DOHH2 (cell line): ENCODE data around the gene SUPT20HL1.

Source experiments
- H3F3A ChIP-seq: fragments of 200-600 bp; sonication (generic), shearing (Covaris generic); 2 replicates; pipeline ENCODE4 v1.6.0; 2016; ENCODE audit warnings: antibody characterized with exemption, mild to moderate bottlenecking; ENCODE audit not compliant: control insufficient read depth, insufficient read depth
- H3K27ac ChIP-seq: fragments of 200-600 bp; sonication (generic); 2 replicates; pipeline ENCODE4 v1.5.1; 2014; ENCODE audit warnings: low read depth, mild to moderate bottlenecking, low read length, moderate library complexity
- H3K27me3 ChIP-seq: fragments of 200-600 bp; sonication (generic); 2 replicates; pipeline ENCODE4 v1.6.1; 2014; ENCODE audit warnings: mild to moderate bottlenecking, low read length, mixed read lengths; ENCODE audit not compliant: control insufficient read depth
- H3K36me3 ChIP-seq: fragments of 200-600 bp; sonication (generic); 2 replicates; pipeline ENCODE4 v1.6.1; 2014; ENCODE audit warnings: mild to moderate bottlenecking, low read length, moderate library complexity, mixed read lengths; ENCODE audit not compliant: control insufficient read depth
- H3K4me1 ChIP-seq: fragments of 200-600 bp; sonication (generic); 2 replicates; pipeline ENCODE4 v1.6.1; 2014; ENCODE audit warnings: mild to moderate bottlenecking, low read length, mixed read lengths; ENCODE audit not compliant: control insufficient read depth
- H3K4me2 ChIP-seq: fragments of 200-600 bp; sonication (generic); 2 replicates; pipeline ENCODE4 v1.6.0; 2014; ENCODE audit warnings: mild to moderate bottlenecking, low read length, moderate library complexity
- H3K4me3 ChIP-seq: fragments of 200-600 bp; sonication (generic); 2 replicates; pipeline ENCODE4 v1.5.1; 2014; ENCODE audit warnings: mild to moderate bottlenecking, low read length, mixed read lengths
- H3K79me2 ChIP-seq: fragments of 200-600 bp; sonication (generic); 2 replicates; pipeline ENCODE4 v1.6.1; 2014; ENCODE audit warnings: mild to moderate bottlenecking, low read length, mixed read lengths; ENCODE audit not compliant: control insufficient read depth
- H3K9me2 ChIP-seq: fragments of 200-600 bp; sonication (generic); replicated peaks from 2 replicates; pipeline ENCODE4 v1.6.1; 2014; ENCODE audit warnings: mild to moderate bottlenecking, low read length, mixed read lengths; ENCODE audit not compliant: control insufficient read depth
- H3K9me3 ChIP-seq: fragments of 200-600 bp; sonication (generic); 2 replicates; pipeline ENCODE4 v1.6.1; 2014; ENCODE audit warnings: antibody characterized with exemption, low read length, mixed read lengths; ENCODE audit not compliant: control insufficient read depth, insufficient read depth
- H4K20me1 ChIP-seq: fragments of 200-600 bp; sonication (generic); 2 replicates; pipeline ENCODE4 v1.6.0; 2014; ENCODE audit warnings: low read depth, mild to moderate bottlenecking, antibody characterized with exemption, low read length, moderate library complexity; ENCODE audit not compliant: control insufficient read depth, insufficient read depth
- CTCF ChIP-seq: fragments of 200-600 bp; sonication (generic); IDR thresholded peaks from one replicate; pipeline ENCODE4 v1.5.1; 2014; ENCODE audit warnings: antibody characterized with exemption, mild to moderate bottlenecking, low read depth, low read length; ENCODE audit not compliant: poor library complexity, severe bottlenecking
- EZH2phosphoT487 ChIP-seq: fragments of 200-600 bp; sonication (generic); IDR thresholded peaks from 2 replicates; pipeline ENCODE4 v1.6.1; 2017; ENCODE audit warnings: borderline replicate concordance, mild to moderate bottlenecking, antibody characterized with exemption, low read length, moderate library complexity, mixed read lengths

Gene SUPT20HL1

GRCh38 chrX:24341795-24342194 is 18.6 kb upstream of the SUPT20HL1 start:
- Histone ChIP-seq H3K4me1 (peaks cover 5% of the 10 kb centered on the region; the same call in 1 of the 2 replicates), H3K4me2 (no peak overlapping the region), H3K27ac (no peak overlapping the region), H3K36me3 (no peaks in the 10 kb centered on the region), H3K4me3 (no peak overlapping the region), H3K9me2 (no peaks in the 10 kb centered on the region), H3K9me3 (no peaks in the 10 kb centered on the region), H3F3A (no peaks in the 10 kb centered on the region), H4K20me1 (no peaks in the 10 kb centered on the region), H3K27me3 (peaks cover 4% of the 10 kb centered on the region; the same call in 1 of the 2 replicates), H3K79me2 (no peaks in the 10 kb centered on the region)
- TF ChIP-seq EZH2phosphoT487 (no peak), CTCF (no peak)

- Histone ChIP-seq H3K4me1 (peaks cover 5% of the 10 kb centered on the region; the same call in 1 of the 2 replicates), H3K27me3 (peaks cover 4% of the 10 kb centered on the region; the same call in 1 of the 2 replicates), H4K20me1 (no peaks in the 10 kb centered on the region), H3K4me2 (peak overlapping the region; percentile 4; the same call in 1 of the 2 replicates), H3K79me2 (no peaks in the 10 kb centered on the region), H3K36me3 (no peaks in the 10 kb centered on the region), H3K27ac (no peak overlapping the region), H3K9me3 (no peaks in the 10 kb centered on the region), H3K9me2 (no peaks in the 10 kb centered on the region), H3K4me3 (no peak overlapping the region), H3F3A (no peaks in the 10 kb centered on the region)
- TF ChIP-seq CTCF (no peak), EZH2phosphoT487 (no peak)
Observed at GRCh38 chrX:24343719-24344118, 16.7 kb upstream of the SUPT20HL1 start.

GRCh38 chrX:24347881-24348280 is 12.6 kb upstream of the SUPT20HL1 start:
- no peak overlapping the region for H3K4me3 ChIP-seq
- peaks cover 4% of the 10 kb centered on the region; the same call in 1 of the 2 replicates for H3K27me3 ChIP-seq
- H3F3A ChIP-seq = no peaks in the 10 kb centered on the region
- H3K36me3 ChIP-seq = no peaks in the 10 kb centered on the region
- H3K9me3 ChIP-seq = no peaks in the 10 kb centered on the region
- H3K27ac ChIP-seq = no peak overlapping the region
- no peaks in the 10 kb centered on the region for H3K79me2 ChIP-seq
- H4K20me1 ChIP-seq = no peaks in the 10 kb centered on the region
- no peak overlapping the region for H3K4me2 ChIP-seq
- no peaks in the 10 kb centered on the region for H3K9me2 ChIP-seq
- no peak for TF ChIP-seq CTCF
- no peak for TF ChIP-seq EZH2phosphoT487
- H3K4me1 ChIP-seq = peaks cover 5% of the 10 kb centered on the region; the same call in 1 of the 2 replicates
